Measurements from ENCODE around the gene EDIL3. TPM values are rescaled to one million over a fixed set of nuclear protein-coding genes. Genes with fewer than 3 reads are reported as not detected.

EDIL3 gene
- total and polyA plus RNA-seq, 10 of the 15 experiments (the other 5 are each of a cell fraction or from before 2014, with no cell fraction given) = 0.01 to 0.62 (median 0.20) TPM

DNA sequence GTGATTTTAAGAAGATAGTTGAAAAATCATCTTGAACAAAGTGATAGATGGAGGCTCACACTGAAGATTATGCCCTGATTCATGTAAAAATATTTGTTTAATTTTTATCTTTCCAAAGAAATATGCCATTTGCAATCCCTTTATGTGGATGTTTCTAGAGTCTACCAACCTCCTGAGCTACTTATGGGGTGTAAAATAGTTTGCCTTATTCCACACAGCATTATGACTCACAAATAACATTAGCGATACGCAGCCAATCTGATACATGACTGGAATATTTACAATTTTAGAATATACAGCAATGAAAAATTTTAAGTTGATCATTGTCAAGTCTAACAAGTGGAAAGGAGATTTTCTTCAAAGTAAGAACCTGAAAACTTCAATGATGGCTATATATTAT lies 327.5 kb downstream of the EDIL3 start:
- SMC1A ChIA-PET (ENCODE audit: uncharacterized antibody, unreplicated experiment) = no interaction called here
- intact Hi-C loops (cut with micrococcal nuclease; ENCODE audit: unreplicated experiment) = no loop called here
- no peaks in the 10 kb centered on the region for H3K27me3 ChIP-seq (replicated peaks in 1 of 2; ENCODE audit: control insufficient read depth in 2 of 2, insufficient read depth in 2 of 2, low read length in 1 of 2)
- ATAC-seq = no peak
- H4K20me1 ChIP-seq (ENCODE audit: control insufficient read depth, insufficient read depth) = no peaks in the 10 kb centered on the region
- H3K4me3 ChIP-seq = no peak overlapping the region
- BruUV-seq (replicated peaks) = no TSS peak
- RAD21 ChIA-PET (ENCODE audit: unreplicated experiment) = no interaction called here
- no peak overlapping the region for H2AFZ ChIP-seq (ENCODE audit: control insufficient read depth, low read depth, low read length)
- DNase-seq (ENCODE audit: low read depth, low spot score) = no peak
- WGBS (ENCODE audit: insufficient coverage, insufficient replicate concordance, low lambda C conversion rate, missing lambda C conversion rate) = 88% methylated on average over 2 of the region's 2 CpGs
- TF ChIP-seq HDAC2 (IDR thresholded peaks at IDR 0.05) (no peak), HCFC1 (IDR thresholded peaks at IDR 0.05; ENCODE audit: low read length) (no peak), EP300 (IDR thresholded peaks at IDR 0.05; ENCODE audit: borderline replicate concordance in 1 of 2, control insufficient read depth in 1 of 2, low read depth in 2 of 2, low read length in 2 of 2) (no peak), RFX5 (IDR thresholded peaks at IDR 0.05; ENCODE audit: low read depth, low read length) (no peak), TCF3 (IDR thresholded peaks at IDR 0.05; ENCODE audit: borderline replicate concordance, insufficient read depth, low read depth, low read length) (no peak), KLF5 (IDR thresholded peaks at IDR 0.05; ENCODE audit: partially characterized antibody) (no peak), KDM1A (IDR thresholded peaks at IDR 0.05; ENCODE audit: borderline replicate concordance) (no peak), USF1 (IDR thresholded peaks at IDR 0.05; ENCODE audit: borderline replicate concordance, extremely low read length, insufficient read depth, low read depth, low read length) (no peak), RAD21 (IDR thresholded peaks at IDR 0.05; ENCODE audit: insufficient read depth, low read depth, low read length) (no peak), ESRRA (IDR thresholded peaks at IDR 0.05; ENCODE audit: low read length) (no peak), PAX5 (IDR thresholded peaks at IDR 0.05; ENCODE audit: borderline replicate concordance, low read depth, low read length) (no peak), NFXL1 (IDR thresholded peaks at IDR 0.05; ENCODE audit: borderline replicate concordance) (no peak), EGR1 (IDR thresholded peaks at IDR 0.05; ENCODE audit: borderline replicate concordance in 1 of 2, low read depth in 2 of 2, low read length in 2 of 2) (no peak)
- TF ChIP-seq, protein P1, sequence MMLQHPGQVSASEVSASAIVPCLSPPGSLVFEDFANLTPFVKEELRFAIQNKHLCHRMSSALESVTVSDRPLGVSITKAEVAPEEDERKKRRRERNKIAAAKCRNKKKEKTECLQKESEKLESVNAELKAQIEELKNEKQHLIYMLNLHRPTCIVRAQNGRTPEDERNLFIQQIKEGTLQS (IDR thresholded peaks at IDR 0.05; ENCODE audit: borderline replicate concordance, extremely low read depth, low read depth, low read length) = no peak
- TF ChIP-seq, protein P2, sequence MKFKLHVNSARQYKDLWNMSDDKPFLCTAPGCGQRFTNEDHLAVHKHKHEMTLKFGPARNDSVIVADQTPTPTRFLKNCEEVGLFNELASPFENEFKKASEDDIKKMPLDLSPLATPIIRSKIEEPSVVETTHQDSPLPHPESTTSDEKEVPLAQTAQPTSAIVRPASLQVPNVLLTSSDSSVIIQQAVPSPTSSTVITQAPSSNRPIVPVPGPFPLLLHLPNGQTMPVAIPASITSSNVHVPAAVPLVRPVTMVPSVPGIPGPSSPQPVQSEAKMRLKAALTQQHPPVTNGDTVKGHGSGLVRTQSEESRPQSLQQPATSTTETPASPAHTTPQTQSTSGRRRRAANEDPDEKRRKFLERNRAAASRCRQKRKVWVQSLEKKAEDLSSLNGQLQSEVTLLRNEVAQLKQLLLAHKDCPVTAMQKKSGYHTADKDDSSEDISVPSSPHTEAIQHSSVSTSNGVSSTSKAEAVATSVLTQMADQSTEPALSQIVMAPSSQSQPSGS (IDR thresholded peaks at IDR 0.05; ENCODE audit: low read length) = no peak
- no peaks in the 10 kb centered on the region for H3K36me3 ChIP-seq (ENCODE audit: control insufficient read depth in 2 of 2, insufficient read depth in 2 of 2, low read length in 1 of 2)
- FAIRE-seq = no peak
- in situ Hi-C loops (cut with MboI) = no loop called here
- CTCF ChIA-PET = no interaction called here
- no peaks in the 10 kb centered on the region for H3K4me1 ChIP-seq (ENCODE audit: control insufficient read depth, insufficient read depth, low read length)
- H3K27ac ChIP-seq (ENCODE audit: control insufficient read depth, insufficient read depth) = no peak overlapping the region
- H3K9ac ChIP-seq (ENCODE audit: control insufficient read depth, insufficient read depth, low read length) = no peak overlapping the region
- no peaks in the 10 kb centered on the region for H3K79me2 ChIP-seq (ENCODE audit: control insufficient read depth, insufficient read depth, low read length)
- H3K4me2 ChIP-seq (ENCODE audit: control insufficient read depth, insufficient read depth) = no peak overlapping the region
- POLR2A ChIA-PET = no interaction called here
- H3K9me3 ChIP-seq (replicated peaks; ENCODE audit: control insufficient read depth, insufficient read depth, low read length) = no peaks in the 10 kb centered on the region
